Gastrocnemius medialis (tissue), 4 donors: ENCODE measurements around the gene FARS2. TPM values are rescaled to one million over a fixed set of nuclear protein-coding genes. Genes with fewer than 3 reads are reported as not detected.

Experiments used
- ATAC-seq, 2 donors: fragments of 150-250 bp; one replicate each; pipeline ENCODE4 v1.9.1; 2016
- DNase-seq, 2 donors: peaks; one replicate each; pipeline ENCODE4 v3.0.0-alpha.2; 2019
- H3K27ac ChIP-seq, 4 donors: fragments of 200-600 bp; sonication (generic); 1 replicate in 1 of 4; 2 replicates in 3 of 4; pipeline ENCODE4 v1.5.1; 2016 to 2018; ENCODE audit warnings: mild to moderate bottlenecking in 2 of 4, moderate library complexity in 1 of 4
- H3K27me3 ChIP-seq, 3 donors: fragments of 200-600 bp; sonication (generic) in 2 of 3; 1 replicate in 1 of 3; 2 replicates in 2 of 3; pipeline versions ENCODE4 v1.5.1 to v1.6.0; 2016 to 2019; ENCODE audit warnings: mild to moderate bottlenecking in 1 of 3, moderate library complexity in 1 of 3
- H3K36me3 ChIP-seq, 2 donors: fragments of 200-600 bp; sonication (generic) in 1 of 2; one replicate each; pipeline ENCODE4 v1.5.1; 2017 to 2018
- H3K4me1 ChIP-seq, 2 donors: fragments of 200-600 bp; sonication (generic) in 1 of 2; one replicate each; pipeline ENCODE4 v1.5.1; 2016 to 2017; ENCODE audit warnings: mild to moderate bottlenecking in 2 of 2
- H3K4me3 ChIP-seq, 4 donors: fragments of 200-600 bp; sonication (generic) in 3 of 4; 1 replicate in 1 of 4; 2 replicates in 3 of 4; pipeline ENCODE4 v1.5.1; 2016 to 2019; ENCODE audit warnings: mild to moderate bottlenecking in 2 of 4
- H3K9me3 ChIP-seq, 3 donors: fragments of 200-600 bp; sonication (generic) in 2 of 3; 1 replicate in 1 of 3; 2 replicates in 2 of 3; pipeline ENCODE4 v1.5.1; 2016 to 2019
- POLR2A ChIP-seq, 2 donors: fragments of 450-650 bp; IDR thresholded peaks; one replicate each; pipeline ENCODE4 v1.6.1; 2017; ENCODE audit warnings: antibody characterized with exemption in 2 of 2, mild to moderate bottlenecking in 2 of 2, moderate library complexity in 2 of 2
- in situ Hi-C, 4 donors: fragments of 200-750 bp; cut with MboI; loops; one replicate each; pipeline versions ENCODE4 v1.15.0 to v1.8.0; 2017; ENCODE audit warnings: low sequenced_read_pairs in 4 of 4
- intact Hi-C: fragments of 100-400 bp; cut with DNase I; formaldehyde crosslinking; loops from one replicate; pipeline ENCODE4 v1.15.1; 2023; ENCODE audit warnings: low total_unique reads
- total RNA-seq, 4 donors: library from RNA; depleted of rRNA; stranded (reverse); fragments of >200 nt; gene quantifications; one replicate each; pipeline versions ENCODE4 v1.1.0 to v1.2.3, GENCODE V29; 2016
- TF ChIP-seq, protein P1 (sequence below), 5 experiments: fragments of 450-650 bp in 3 of 5; fragments of 200-600 bp in 2 of 5; sonication (generic) in 2 of 5; IDR thresholded peaks in 4 of 5; conservative IDR thresholded peaks in 1 of 5; 1 replicate in 4 of 5; 2 replicates in 1 of 5; pipeline ENCODE4 v1.5.1; 2016 to 2019; ENCODE audit warnings: antibody characterized with exemption in 5 of 5, mild to moderate bottlenecking in 3 of 5, moderate library complexity in 3 of 5

The FARS2 gene
- total RNA-seq, 4 donors from 2014 or later = 13.6 to 24.0 (median 15.8) TPM

DNA sequence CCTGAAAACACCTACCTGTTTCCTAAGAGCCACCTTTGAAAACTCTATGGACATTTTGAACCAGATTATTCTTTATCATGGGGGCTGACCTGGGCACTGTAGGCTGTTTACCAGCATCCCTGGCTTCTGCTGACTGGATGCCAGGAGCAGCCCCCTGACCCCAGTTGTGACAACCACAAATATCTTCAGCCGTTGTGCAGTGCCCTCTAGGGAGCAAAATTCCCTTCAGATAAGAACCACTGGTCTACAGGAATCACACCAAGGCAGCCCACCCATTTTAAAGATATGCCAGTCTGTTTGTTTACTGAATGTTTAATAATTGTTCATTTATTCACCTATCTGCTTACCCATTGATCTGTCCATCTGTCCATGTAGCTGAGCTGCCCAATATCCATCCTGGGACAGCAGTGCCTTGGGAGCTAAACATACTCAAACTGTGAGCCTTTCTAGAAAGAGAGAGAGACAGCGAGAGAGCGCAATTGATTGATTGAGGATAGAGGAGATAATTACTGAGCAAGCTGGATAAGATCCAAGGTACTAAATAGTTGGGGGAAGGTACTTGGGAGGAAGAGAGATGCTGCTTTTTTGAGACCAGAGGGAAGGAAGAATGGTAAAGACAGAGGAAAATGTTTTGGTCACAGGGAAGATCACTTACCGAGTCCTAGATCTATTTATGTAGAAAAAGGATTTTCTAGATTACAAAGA is 468.7 kb downstream of the FARS2 start:
- intact Hi-C loops = no loop called here
- no peak for DNase-seq
- TF ChIP-seq POLR2A (IDR thresholded peaks at IDR 0.05) = no peak
- in situ Hi-C loops = no loop called here
- no peaks in the 10 kb centered on the region for H3K27me3 ChIP-seq
- no peaks in the 10 kb centered on the region for H3K9me3 ChIP-seq
- ATAC-seq = no peak
- H3K36me3 ChIP-seq = no peaks in the 10 kb centered on the region
- no peak overlapping the region for H3K27ac ChIP-seq
- H3K4me3 ChIP-seq = no peak overlapping the region
- H3K4me1 ChIP-seq = no peaks in the 10 kb centered on the region

DNA sequence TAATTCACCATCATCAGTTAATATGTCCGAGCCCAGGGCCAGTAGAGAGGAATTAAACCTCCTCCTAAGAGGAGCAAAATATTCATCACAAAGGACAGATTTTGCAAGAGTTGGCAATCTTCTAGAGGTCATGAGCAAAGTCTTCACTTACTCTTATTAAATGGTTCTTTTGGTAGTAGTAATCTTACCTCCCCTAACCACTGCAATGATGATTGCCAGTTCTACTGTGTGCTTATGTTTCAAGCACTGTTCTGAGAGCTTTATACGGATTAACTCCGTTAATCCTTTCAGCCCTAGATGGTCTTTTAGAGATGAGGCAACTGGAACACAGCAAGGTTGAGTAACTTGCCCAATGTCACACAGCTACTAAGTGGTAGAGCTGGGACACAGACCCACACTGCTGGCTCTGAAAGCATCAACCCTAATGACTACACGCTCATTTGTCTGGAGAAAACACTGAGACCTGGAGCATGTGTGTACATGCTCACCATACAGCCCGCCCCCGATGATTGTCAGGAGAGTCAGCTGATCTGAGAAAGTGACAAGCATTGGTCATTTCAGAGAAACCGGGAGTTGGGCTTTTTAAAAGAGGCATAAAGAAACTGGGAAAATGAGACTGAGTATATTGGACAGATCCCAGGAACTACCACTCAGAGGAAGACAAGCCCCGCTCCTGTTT is 469.4 kb downstream of the FARS2 start:
- Histone ChIP-seq H3K4me1 (no peaks in the 10 kb centered on the region), H3K27me3 (no peaks in the 10 kb centered on the region), H3K4me3 (no peak overlapping the region), H3K27ac (no peak overlapping the region), H3K9me3 (no peaks in the 10 kb centered on the region), H3K36me3 (no peaks in the 10 kb centered on the region)
- ATAC-seq (peak; percentile 36 to 44), DNase-seq (no peak)
- no peak for TF ChIP-seq POLR2A (IDR thresholded peaks at IDR 0.05)
- TF ChIP-seq, protein P1, sequence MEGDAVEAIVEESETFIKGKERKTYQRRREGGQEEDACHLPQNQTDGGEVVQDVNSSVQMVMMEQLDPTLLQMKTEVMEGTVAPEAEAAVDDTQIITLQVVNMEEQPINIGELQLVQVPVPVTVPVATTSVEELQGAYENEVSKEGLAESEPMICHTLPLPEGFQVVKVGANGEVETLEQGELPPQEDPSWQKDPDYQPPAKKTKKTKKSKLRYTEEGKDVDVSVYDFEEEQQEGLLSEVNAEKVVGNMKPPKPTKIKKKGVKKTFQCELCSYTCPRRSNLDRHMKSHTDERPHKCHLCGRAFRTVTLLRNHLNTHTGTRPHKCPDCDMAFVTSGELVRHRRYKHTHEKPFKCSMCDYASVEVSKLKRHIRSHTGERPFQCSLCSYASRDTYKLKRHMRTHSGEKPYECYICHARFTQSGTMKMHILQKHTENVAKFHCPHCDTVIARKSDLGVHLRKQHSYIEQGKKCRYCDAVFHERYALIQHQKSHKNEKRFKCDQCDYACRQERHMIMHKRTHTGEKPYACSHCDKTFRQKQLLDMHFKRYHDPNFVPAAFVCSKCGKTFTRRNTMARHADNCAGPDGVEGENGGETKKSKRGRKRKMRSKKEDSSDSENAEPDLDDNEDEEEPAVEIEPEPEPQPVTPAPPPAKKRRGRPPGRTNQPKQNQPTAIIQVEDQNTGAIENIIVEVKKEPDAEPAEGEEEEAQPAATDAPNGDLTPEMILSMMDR (IDR thresholded peaks at IDR 0.05 in 4 of 5, conservative IDR thresholded peaks at IDR 0.05 in 1 of 5) = no peak
- in situ Hi-C loops (no loop called here), intact Hi-C loops (no loop called here)

DNA sequence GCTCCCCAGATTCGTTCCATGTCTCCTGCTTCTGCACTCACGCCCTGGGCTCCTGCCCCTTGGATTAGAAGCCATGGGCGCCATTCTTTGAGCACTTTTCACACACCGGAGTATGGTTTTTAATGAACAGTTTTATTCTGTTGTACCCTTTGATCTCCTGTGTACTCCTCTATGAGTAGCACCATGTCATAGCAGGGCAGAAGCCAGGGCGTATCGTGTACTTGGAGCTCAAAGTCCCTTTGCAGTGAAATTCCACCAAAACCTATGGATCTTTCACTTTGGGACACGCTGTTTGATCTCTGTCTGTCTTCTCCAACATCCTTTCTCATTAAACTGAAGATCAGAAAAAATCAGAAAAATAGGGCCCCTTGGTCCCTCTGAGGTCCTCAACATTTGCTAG is 470.1 kb downstream of the FARS2 start:
- Histone ChIP-seq H3K36me3 (no peaks in the 10 kb centered on the region), H3K9me3 (no peaks in the 10 kb centered on the region), H3K27ac (no peak overlapping the region), H3K4me3 (no peak overlapping the region), H3K4me1 (no peaks in the 10 kb centered on the region), H3K27me3 (no peaks in the 10 kb centered on the region)
- in situ Hi-C loops (no loop called here), intact Hi-C loops (no loop called here)
- DNase-seq = no peak
- TF ChIP-seq, protein P1 (IDR thresholded peaks at IDR 0.05 in 4 of 5, conservative IDR thresholded peaks at IDR 0.05 in 1 of 5) = no peak
- no peak for TF ChIP-seq POLR2A (IDR thresholded peaks at IDR 0.05)
- ATAC-seq = no peak

DNA sequence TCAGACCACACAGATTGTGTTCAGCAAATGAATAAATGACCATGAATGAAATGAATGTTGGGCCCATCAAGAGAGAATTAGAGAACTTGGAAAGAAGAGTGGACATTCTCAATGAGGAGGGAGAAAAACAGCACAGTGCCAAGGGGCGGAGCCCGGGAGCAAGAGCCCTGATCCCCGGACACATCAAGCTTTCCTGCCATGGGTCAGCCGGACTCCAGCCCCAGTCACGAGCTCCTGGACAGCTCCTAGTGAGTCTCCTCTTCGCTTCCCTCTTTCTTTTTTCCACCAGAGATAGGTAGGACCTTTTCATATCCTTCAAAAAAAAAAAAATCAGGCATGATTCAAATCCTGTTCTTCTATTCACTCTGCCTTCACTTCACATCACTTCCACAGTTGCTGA is 471.2 kb downstream of the FARS2 start:
- Histone ChIP-seq H3K9me3 (no peaks in the 10 kb centered on the region), H3K36me3 (no peaks in the 10 kb centered on the region), H3K27ac (no peak overlapping the region), H3K4me1 (no peaks in the 10 kb centered on the region), H3K4me3 (no peak overlapping the region), H3K27me3 (no peaks in the 10 kb centered on the region)
- ATAC-seq (no peak), DNase-seq (no peak)
- no peak for TF ChIP-seq POLR2A (IDR thresholded peaks at IDR 0.05)
- TF ChIP-seq, protein P1 (IDR thresholded peaks at IDR 0.05 in 4 of 5, conservative IDR thresholded peaks at IDR 0.05 in 1 of 5) = no peak
- intact Hi-C loops = no loop called here
- in situ Hi-C loops = no loop called here

DNA sequence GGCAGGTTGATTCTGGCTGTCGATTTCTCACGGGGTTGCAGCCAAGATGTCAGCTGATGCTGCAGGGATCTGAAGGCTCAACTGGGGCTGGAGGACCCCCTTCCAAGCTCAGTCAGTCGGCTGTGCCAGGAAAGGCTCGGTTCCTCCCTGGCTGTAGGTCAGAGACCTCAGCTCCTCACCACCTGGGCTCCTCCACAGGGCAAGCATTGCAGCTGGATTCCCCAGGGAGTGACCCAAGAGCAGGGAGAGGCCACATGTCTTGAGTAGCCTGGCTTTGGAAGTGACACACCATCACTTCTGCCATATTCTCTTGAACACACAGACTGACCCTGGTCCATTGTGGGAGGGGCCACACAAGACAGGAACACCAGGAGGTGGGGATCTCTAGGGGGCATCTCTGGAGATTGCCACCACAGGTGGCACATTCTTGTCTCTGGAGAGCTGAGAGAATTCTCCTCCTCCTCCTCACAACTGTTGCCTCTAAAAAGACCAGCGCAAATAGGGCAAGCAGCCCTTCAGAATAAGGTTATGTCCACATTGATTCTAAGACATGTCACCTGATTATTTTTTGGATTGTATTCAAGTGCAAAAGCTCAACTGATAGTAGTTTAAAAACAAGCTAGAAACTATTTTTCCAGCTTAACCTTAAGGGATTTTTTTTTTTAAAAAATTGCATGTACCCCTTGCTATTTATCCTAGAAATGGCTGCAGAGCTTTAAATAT is 474.9 kb downstream of the FARS2 start:
- intact Hi-C loops (no loop called here), in situ Hi-C loops (no loop called here)
- ATAC-seq (no peak), DNase-seq (no peak)
- Histone ChIP-seq H3K4me3 (no peak overlapping the region), H3K27ac (no peak overlapping the region), H3K4me1 (no peaks in the 10 kb centered on the region), H3K27me3 (no peaks in the 10 kb centered on the region), H3K36me3 (no peaks in the 10 kb centered on the region), H3K9me3 (no peaks in the 10 kb centered on the region)
- no peak for TF ChIP-seq POLR2A (IDR thresholded peaks at IDR 0.05)
- TF ChIP-seq, protein P1 (IDR thresholded peaks at IDR 0.05 in 4 of 5, conservative IDR thresholded peaks at IDR 0.05 in 1 of 5) = no peak
